IMR-90 (cell line): ENCODE data around the gene HACE1. TPM values are rescaled to one million over a fixed set of nuclear protein-coding genes. Genes with fewer than 3 reads are reported as not detected.

ENCODE experiments used
- ATAC-seq: fragments of 200-7000 bp; cut with Tn5 transposase; 2 replicates; pipeline ENCODE4 v1.9.1; 2020; ENCODE audit warnings: low read depth, mild to moderate bottlenecking, moderate library complexity
- BruUV-seq: library from RNA; stranded (reverse); fragments of 400-500 nt; replicated peaks from 2 replicates; lab custom pipeline; 2021; lab: Mats Ljungman, UMichigan
- CTCF ChIA-PET: fragments of 300-600 bp; formaldehyde crosslinking; extraction: SDS; loops from one replicate; lab custom pipeline; 2021; ENCODE audit warnings: antibody characterized with exemption; lab: Yijun Ruan, JAX
- POLR2A ChIA-PET: fragments of 300-600 bp; sonication (Branson Sonifier 250); formaldehyde crosslinking; loops from one replicate; lab custom pipeline; 2022; ENCODE audit warnings: antibody characterized with exemption; ENCODE audit not compliant: unreplicated experiment; lab: Charles Lee
- DNase-seq: peaks from one replicate; pipeline ENCODE4 v3.0.0; 2013
- H2AFZ ChIP-seq: replicated peaks from 2 replicates; pipeline ENCODE3; 2013; ENCODE audit warnings: low read length, mild to moderate bottlenecking; ENCODE audit not compliant: poor library complexity
- H2AK5ac ChIP-seq: 2 replicates; pipeline ENCODE4 v1.6.1; 2013; ENCODE audit warnings: low read depth, low read length, inconsistent platforms
- H2AK9ac ChIP-seq: replicated peaks from 2 replicates; pipeline ENCODE3; 2013; ENCODE audit warnings: mild to moderate bottlenecking, low read depth, low read length, moderate library complexity; ENCODE audit not compliant: poor library complexity
- H2BK120ac ChIP-seq: 2 replicates; pipeline ENCODE4 v1.6.1; 2013; ENCODE audit warnings: low read depth, low read length, inconsistent platforms
- H2BK15ac ChIP-seq: 3 replicates; pipeline ENCODE4 v1.6.1; 2013; ENCODE audit warnings: low read depth, low read length, inconsistent platforms
- H2BK20ac ChIP-seq: 2 replicates; pipeline ENCODE4 v1.6.1; 2013; ENCODE audit warnings: low read depth, mild to moderate bottlenecking, inconsistent platforms, low read length, moderate library complexity
- H2BK5ac ChIP-seq: 2 replicates; pipeline ENCODE4 v1.6.1; 2013; ENCODE audit warnings: mild to moderate bottlenecking, low read depth, low read length, inconsistent platforms; ENCODE audit not compliant: poor library complexity, severe bottlenecking
- H3K14ac ChIP-seq: replicated peaks from 2 replicates; pipeline ENCODE4 v1.6.1; 2013; ENCODE audit warnings: low read depth, low read length, inconsistent platforms
- H3K18ac ChIP-seq: 2 replicates; pipeline ENCODE4 v1.6.1; 2013; ENCODE audit warnings: low read depth, low read length, control low read depth
- H3K23ac ChIP-seq: 2 replicates; pipeline ENCODE4 v1.6.1; 2013; ENCODE audit warnings: low read depth, low read length, inconsistent platforms
- H3K27ac ChIP-seq: 2 replicates; pipeline ENCODE4 v1.5.1; 2013; ENCODE audit warnings: mild to moderate bottlenecking, control low read depth, low read length; ENCODE audit not compliant: insufficient read depth
- H3K27me3 ChIP-seq: 2 replicates; pipeline ENCODE4 v1.6.1; 2013; ENCODE audit warnings: low read length; ENCODE audit not compliant: control insufficient read depth, insufficient read depth
- H3K36me3 ChIP-seq: 2 replicates; pipeline ENCODE4 v1.6.1; 2013; ENCODE audit warnings: low read length, mixed read lengths; ENCODE audit not compliant: control insufficient read depth, insufficient read depth
- H3K4ac ChIP-seq: 2 replicates; pipeline ENCODE4 v1.6.1; 2013; ENCODE audit warnings: low read depth, low read length, inconsistent platforms
- H3K4me1 ChIP-seq: 2 replicates; pipeline ENCODE4 v1.6.1; 2013; ENCODE audit warnings: low read length, mixed read lengths; ENCODE audit not compliant: control insufficient read depth, insufficient read depth
- H3K4me2 ChIP-seq: 2 replicates; pipeline ENCODE4 v1.6.1; 2013; ENCODE audit warnings: low read depth, mild to moderate bottlenecking, control low read depth, low read length, moderate library complexity
- H3K4me3 ChIP-seq: 2 replicates; pipeline ENCODE4 v1.5.1; 2013; ENCODE audit warnings: low read depth, mild to moderate bottlenecking, control low read depth, low read length, moderate library complexity; ENCODE audit not compliant: insufficient read depth
- H3K56ac ChIP-seq: 2 replicates; pipeline ENCODE4 v1.6.1; 2013; ENCODE audit warnings: low read length, inconsistent platforms; ENCODE audit not compliant: insufficient read depth; ENCODE audit errors: extremely low read depth
- H3K79me1 ChIP-seq, 2 experiments: 2 replicates each; pipeline ENCODE4 v1.6.1; 2013; ENCODE audit warnings: low read length in 2 of 2, inconsistent platforms in 1 of 2, low read depth in 1 of 2
- H3K9ac ChIP-seq: 2 replicates; pipeline ENCODE4 v1.6.1; 2013; ENCODE audit warnings: low read depth, low read length, control low read depth
- H3K9me1 ChIP-seq: 2 replicates; pipeline ENCODE4 v1.6.1; 2013; ENCODE audit warnings: low read length, inconsistent platforms; ENCODE audit not compliant: insufficient read depth
- H3K9me3 ChIP-seq: 2 replicates; pipeline ENCODE4 v1.6.1; 2013; ENCODE audit warnings: low read length; ENCODE audit not compliant: control insufficient read depth, insufficient read depth
- H4K20me1 ChIP-seq: 2 replicates; pipeline ENCODE4 v1.6.1; 2013; ENCODE audit warnings: low read length, inconsistent platforms; ENCODE audit not compliant: insufficient read depth
- H4K5ac ChIP-seq: 2 replicates; pipeline ENCODE4 v1.6.1; 2013; ENCODE audit warnings: mild to moderate bottlenecking, low read depth, low read length, control low read depth
- H4K8ac ChIP-seq, 2 experiments: 2 replicates each; pipeline ENCODE4 v1.6.1; 2013; ENCODE audit warnings: low read depth in 2 of 2, low read length in 2 of 2, control low read depth in 1 of 2, inconsistent platforms in 1 of 2
- H4K91ac ChIP-seq: 2 replicates; pipeline ENCODE4 v1.6.1; 2013; ENCODE audit warnings: low read depth, low read length, inconsistent platforms; ENCODE audit not compliant: insufficient read depth
- BHLHE40 ChIP-seq: fragments of 150-350 bp; IDR thresholded peaks from 2 replicates; pipeline ENCODE4 v1.6.1; 2016; ENCODE audit warnings: mild to moderate bottlenecking, low read depth, low read length
- MXI1 ChIP-seq: IDR thresholded peaks from 2 replicates; pipeline ENCODE4 v1.6.1; 2012; ENCODE audit warnings: low read depth, mild to moderate bottlenecking, low read length, moderate library complexity, borderline replicate concordance
- POLR2A ChIP-seq: IDR thresholded peaks from 2 replicates; pipeline ENCODE4 v1.6.1; 2012; ENCODE audit warnings: mild to moderate bottlenecking, low read depth, low read length
- WGBS, 2 experiments: methylation state at CpG; one replicate each; pipeline versions ENCODE4 v1.1.5 to v1.1.7; 2013; ENCODE audit warnings: missing lambda C conversion rate in 2 of 2; ENCODE audit not compliant: insufficient read length in 1 of 2; ENCODE audit errors: extremely low coverage in 2 of 2; 5-methylcytosine and 5-hydroxymethylcytosine counted together
- dilution Hi-C: fragments of 300-500 bp; cut with HindIII; formaldehyde crosslinking; loops from one replicate; pipeline ENCODE4 v1.14.3; 2018; ENCODE audit warnings: low sequenced_read_pairs; ENCODE audit not compliant: unreplicated experiment
- in situ Hi-C: fragments of 300-500 bp; cut with MboI; formaldehyde crosslinking; loops from 3 replicates; pipeline ENCODE4 v1.14.3; 2019; ENCODE audit warnings: low sequenced_read_pairs, inconsistent platforms, mixed read lengths
- intact Hi-C: fragments of 100-400 bp; cut with micrococcal nuclease; formaldehyde crosslinking; loops from 2 replicates; pipeline ENCODE4 v1.10.0; 2022
- polyA plus RNA-seq, 3 experiments: library from polyadenylated mRNA; depleted of rRNA; stranded (reverse); fragments of >200 nt; gene quantifications; 2 replicates each; pipeline ENCODE4 v1.2.3, GENCODE V29; 2012; ENCODE audit warnings: low replicate concordance in 1 of 3
- total RNA-seq: library from RNA; depleted of rRNA; stranded (reverse); fragments of >200 nt; gene quantifications from 2 replicates; pipeline ENCODE4 v1.2.3, GENCODE V29; 2012
- TF ChIP-seq, protein P1 (sequence below): fragments of 150-350 bp; IDR thresholded peaks from 2 replicates; pipeline ENCODE4 v1.6.1; 2017; ENCODE audit warnings: mild to moderate bottlenecking, antibody characterized with exemption, low read length, low read depth

The HACE1 gene
- total and polyA plus RNA-seq, 2 of the 4 experiments (the other 2 are of a cell fraction): 5.4 to 10.8 TPM

DNA sequence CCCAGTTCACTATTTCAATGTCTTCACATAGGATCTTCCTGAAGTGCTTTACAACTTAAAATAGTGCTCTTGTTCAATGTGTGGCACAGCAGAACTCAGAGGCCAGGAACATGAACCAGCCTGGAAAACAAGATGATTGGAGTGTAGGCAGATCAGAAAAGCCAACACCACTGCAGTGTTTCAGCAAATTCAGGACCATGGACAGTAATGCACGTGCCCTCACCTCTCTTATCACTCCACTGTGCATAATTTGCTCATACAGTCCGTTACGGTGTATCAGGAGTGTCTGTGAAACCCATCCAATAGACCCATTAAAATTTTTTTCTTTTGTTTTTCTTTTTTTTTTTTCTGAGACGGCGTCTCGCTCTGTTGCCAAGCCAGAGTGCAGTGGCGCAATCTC is 27.6 kb upstream of the HACE1 start:
- H3K9me3 ChIP-seq: 0 out of 2 replicates have a peak, but pooled peaks cover 3% of the 10 kb centered on the region
- no peak overlapping the region for H3K23ac ChIP-seq
- ChIA-PET POLR2A (no interaction called here), CTCF (no interaction called here)
- no peaks in the 10 kb centered on the region for H3K36me3 ChIP-seq
- DNase-seq: peak; percentile 47
- peaks cover 2% of the 10 kb centered on the region; the same call in 1 of the 2 replicates for H3K27me3 ChIP-seq
- no peak overlapping the region for H3K56ac ChIP-seq
- H3K9ac ChIP-seq: no peak overlapping the region
- H2BK120ac ChIP-seq: no peak overlapping the region
- no peak overlapping the region for H3K4ac ChIP-seq
- H4K20me1 ChIP-seq: no peaks in the 10 kb centered on the region
- H2BK5ac ChIP-seq: no peak overlapping the region
- H2AK9ac ChIP-seq: no peak overlapping the region
- no peak overlapping the region for H3K14ac ChIP-seq
- no peak overlapping the region for H4K5ac ChIP-seq
- no peaks in the 10 kb centered on the region for H3K79me1 ChIP-seq
- no peak overlapping the region for H3K27ac ChIP-seq
- H3K9me1 ChIP-seq: no peaks in the 10 kb centered on the region
- no peak overlapping the region for H2AFZ ChIP-seq
- H3K18ac ChIP-seq: no peak overlapping the region
- H3K4me2 ChIP-seq: no peak overlapping the region
- 0 out of 2 replicates have a peak, but pooled peaks have one; percentile 40 for ATAC-seq
- H2AK5ac ChIP-seq: no peak overlapping the region
- in situ Hi-C loops: no loop called here
- intact Hi-C loops: no loop called here
- no peaks in the 10 kb centered on the region for H3K4me1 ChIP-seq
- no CpG with 5 or more reads among the region's 7 CpGs for WGBS, 2 experiments
- no peak overlapping the region for H2BK15ac ChIP-seq
- H2BK20ac ChIP-seq: no peak overlapping the region
- no TSS peak for BruUV-seq
- no peak overlapping the region for H3K4me3 ChIP-seq
- dilution Hi-C loops: no loop called here
- no peak overlapping the region for H4K8ac ChIP-seq
- no peak overlapping the region for H4K91ac ChIP-seq
- TF ChIP-seq, protein P1, sequence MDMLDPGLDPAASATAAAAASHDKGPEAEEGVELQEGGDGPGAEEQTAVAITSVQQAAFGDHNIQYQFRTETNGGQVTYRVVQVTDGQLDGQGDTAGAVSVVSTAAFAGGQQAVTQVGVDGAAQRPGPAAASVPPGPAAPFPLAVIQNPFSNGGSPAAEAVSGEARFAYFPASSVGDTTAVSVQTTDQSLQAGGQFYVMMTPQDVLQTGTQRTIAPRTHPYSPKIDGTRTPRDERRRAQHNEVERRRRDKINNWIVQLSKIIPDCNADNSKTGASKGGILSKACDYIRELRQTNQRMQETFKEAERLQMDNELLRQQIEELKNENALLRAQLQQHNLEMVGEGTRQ: peak; percentile 27; the same call in 1 of the 2 replicates
- TF ChIP-seq POLR2A (no peak), BHLHE40 (peak; percentile 96), MXI1 (peak; percentile 15; the same call in 1 of the 2 replicates)
